Prostate gland (tissue), 2 donors: ENCODE measurements around the gene NSRP1.

Experiments used
- CTCF ChIP-seq, 4 experiments: fragments of 200-600 bp in 2 of 4; fragments of 450-650 bp in 2 of 4; sonication (generic) in 2 of 4; IDR thresholded peaks; 1 replicate in 3 of 4; 2 replicates in 1 of 4; pipeline ENCODE4 v1.5.1; 2016 to 2019; ENCODE audit warnings: antibody characterized with exemption in 4 of 4, mild to moderate bottlenecking in 2 of 4, moderate library complexity in 2 of 4
- POLR2A ChIP-seq: fragments of 450-650 bp; IDR thresholded peaks from one replicate; pipeline ENCODE4 v1.6.1; 2016; ENCODE audit warnings: antibody characterized with exemption, mild to moderate bottlenecking
- POLR2AphosphoS5 ChIP-seq: sonication (generic); formaldehyde crosslinking; IDR thresholded peaks from one replicate; pipeline ENCODE4 v1.6.1; 2017; ENCODE audit warnings: antibody characterized with exemption

- TF ChIP-seq CTCF (IDR thresholded peaks at IDR 0.05), result no peak
- no peak for TF ChIP-seq POLR2A
- no peak for TF ChIP-seq POLR2AphosphoS5
Observed at GRCh38 chr17:30082773-30083172, 33.8 kb upstream of the NSRP1 start.
